Measurements from ENCODE around the gene TRIM24.

- TF ChIP-seq POLR2AphosphoS5 (IDR thresholded peaks at IDR 0.05; ENCODE audit: low read depth, low read length) (no peak), CTCF (IDR thresholded peaks at IDR 0.05) (no peak), SIN3A (IDR thresholded peaks at IDR 0.05; ENCODE audit: borderline replicate concordance, insufficient read depth, low read depth, low read length) (no peak)
Measured at GRCh38 chr7:138470391-138471157, 10.5 kb downstream of the TRIM24 start.

Data from Panc1 (cell line).